Neural cell (in vitro differentiated cells): ENCODE data around the gene CYP3A5. TPM values are rescaled to one million over a fixed set of nuclear protein-coding genes. Genes with fewer than 3 reads are reported as not detected.

Source experiments
- H2AFZ ChIP-seq: fragments of 200-600, 300-800 bp; sonication (generic), shearing (Covaris generic); 2 replicates; pipeline ENCODE4 v1.6.0; 2014; ENCODE audit warnings: low read depth, mild to moderate bottlenecking, antibody characterized with exemption, low read length, moderate library complexity
- H3F3A ChIP-seq: fragments of 200-600 bp; shearing (Covaris generic); 2 replicates; pipeline ENCODE4 v1.6.1; 2016; ENCODE audit warnings: mild to moderate bottlenecking, moderate library complexity, mixed read lengths, antibody characterized with exemption, low read length; ENCODE audit not compliant: insufficient read depth, poor library complexity, severe bottlenecking
- H3K27ac ChIP-seq: fragments of 200-600, 300-800 bp; sonication (generic), shearing (Covaris generic); 2 replicates; pipeline ENCODE4 v1.5.1; 2014; ENCODE audit warnings: mild to moderate bottlenecking, low read length, moderate library complexity
- H3K27me3 ChIP-seq: fragments of 300-800, 200-600 bp; sonication (generic), shearing (Covaris generic); 2 replicates; pipeline ENCODE4 v1.6.0; 2014; ENCODE audit warnings: mild to moderate bottlenecking, low read depth, low read length, moderate library complexity; ENCODE audit not compliant: insufficient read depth
- H3K36me3 ChIP-seq: fragments of 300-800, 200-600 bp; sonication (generic), shearing (Covaris generic); 2 replicates; pipeline ENCODE4 v1.5.1; 2014; ENCODE audit warnings: mild to moderate bottlenecking, antibody characterized with exemption, low read length, moderate library complexity; ENCODE audit not compliant: insufficient read depth
- H3K4me2 ChIP-seq: fragments of 300-800, 200-600 bp; sonication (generic), shearing (Covaris generic); 2 replicates; pipeline ENCODE4 v1.6.0; 2014; ENCODE audit warnings: mild to moderate bottlenecking, low read length
- H3K4me3 ChIP-seq: fragments of 300-800, 200-600 bp; sonication (generic), shearing (Covaris generic); 2 replicates; pipeline ENCODE4 v1.5.1; 2014; ENCODE audit warnings: mild to moderate bottlenecking, low read length, moderate library complexity
- H3K79me2 ChIP-seq: fragments of 200-600 bp; shearing (Covaris generic); replicated peaks from 2 replicates; pipeline ENCODE4 v1.6.0; 2014; ENCODE audit warnings: mild to moderate bottlenecking, low read length, moderate library complexity; ENCODE audit not compliant: insufficient read depth
- H3K9ac ChIP-seq: fragments of 300-800, 200-600 bp; sonication (generic), shearing (Covaris generic); 2 replicates; pipeline ENCODE4 v1.6.1; 2016; ENCODE audit warnings: mild to moderate bottlenecking, low read length, mixed read lengths
- H3K9me2 ChIP-seq: fragments of 200-600 bp; shearing (Covaris generic); 2 replicates; pipeline ENCODE4 v1.6.1; 2016; ENCODE audit warnings: mild to moderate bottlenecking, low read length, mixed read lengths; ENCODE audit not compliant: insufficient read depth
- H3K9me3 ChIP-seq: fragments of 200-600, 300-800 bp; sonication (generic), shearing (Covaris generic); 2 replicates; pipeline ENCODE4 v1.6.1; 2016; ENCODE audit warnings: mild to moderate bottlenecking, mixed run types, low read length, moderate library complexity, mixed read lengths
- H4K20me1 ChIP-seq: fragments of 200-600 bp; shearing (Covaris generic); 2 replicates; pipeline ENCODE4 v1.6.1; 2016; ENCODE audit warnings: mild to moderate bottlenecking, mixed run types; ENCODE audit not compliant: insufficient read depth
- CTCF ChIP-seq: fragments of 450-650 bp; IDR thresholded peaks from 2 replicates; pipeline ENCODE4 v1.5.1; 2014; ENCODE audit warnings: antibody characterized with exemption, mild to moderate bottlenecking, moderate library complexity; ENCODE audit not compliant: poor library complexity, severe bottlenecking
- EP300 ChIP-seq: fragments of 450-650 bp; conservative IDR thresholded peaks from 2 replicates; pipeline ENCODE4 v1.6.1; 2014; ENCODE audit warnings: antibody characterized with exemption, mild to moderate bottlenecking, moderate library complexity; ENCODE audit not compliant: poor library complexity, severe bottlenecking
- EZH2 ChIP-seq: fragments of 200-600, 300-800 bp; shearing (Covaris generic), sonication (generic); IDR thresholded peaks from 2 replicates; pipeline ENCODE4 v1.6.1; 2014; ENCODE audit warnings: antibody characterized with exemption, low read length, borderline replicate concordance, mild to moderate bottlenecking; ENCODE audit not compliant: insufficient read depth, poor library complexity, severe bottlenecking
- MXI1 ChIP-seq: fragments of 450-650 bp; conservative IDR thresholded peaks from 2 replicates; pipeline ENCODE4 v1.6.1; 2014; ENCODE audit warnings: antibody characterized with exemption, mild to moderate bottlenecking; ENCODE audit not compliant: poor library complexity, severe bottlenecking
- POLR2AphosphoS5 ChIP-seq: IDR thresholded peaks from 2 replicates; pipeline ENCODE4 v1.6.1; 2012
- RAD21 ChIP-seq: fragments of 450-650 bp; conservative IDR thresholded peaks from 2 replicates; pipeline ENCODE4 v1.6.1; 2014; ENCODE audit warnings: antibody characterized with exemption, mild to moderate bottlenecking, moderate library complexity
- REST ChIP-seq: IDR thresholded peaks from 2 replicates; pipeline ENCODE4 v1.6.1; 2012; ENCODE audit warnings: borderline replicate concordance
- SMC3 ChIP-seq: fragments of 450-650 bp; conservative IDR thresholded peaks from 2 replicates; pipeline ENCODE4 v1.6.1; 2014; ENCODE audit warnings: antibody characterized with exemption, mild to moderate bottlenecking, moderate library complexity; ENCODE audit not compliant: poor library complexity
- TAF1 ChIP-seq: IDR thresholded peaks from 2 replicates; pipeline ENCODE4 v1.6.1; 2012; ENCODE audit warnings: low read depth
- polyA plus RNA-seq: library from polyadenylated mRNA; depleted of rRNA; stranded (reverse); fragments of >200 nt; gene quantifications from 2 replicates; pipeline ENCODE4 v1.2.3, GENCODE V29; 2014

Gene CYP3A5
- polyA plus RNA-seq, 1 donor from 2014 or later: not detected

DNA sequence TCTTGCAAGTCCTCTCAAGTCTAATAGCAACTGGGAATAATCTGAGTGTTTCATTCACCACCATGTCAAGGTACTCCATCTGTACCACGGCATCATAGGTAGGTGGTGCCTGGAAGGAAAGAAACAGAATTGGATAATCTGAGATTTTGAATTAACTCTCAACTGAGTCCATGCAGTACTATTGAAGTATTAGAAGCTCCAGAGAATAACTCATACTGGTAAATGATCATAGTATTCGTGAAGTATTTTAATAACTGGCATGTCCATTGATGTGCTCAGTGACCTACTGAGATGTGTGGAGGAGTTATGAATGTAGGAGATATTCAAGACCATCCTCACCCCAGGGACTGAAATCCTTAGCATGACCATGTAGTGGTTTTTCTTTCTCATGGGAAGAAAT lies 27.1 kb downstream of the CYP3A5 start:
- no peaks in the 10 kb centered on the region for H3K27me3 ChIP-seq
- no peaks in the 10 kb centered on the region for H4K20me1 ChIP-seq
- H3K36me3 ChIP-seq: no peaks in the 10 kb centered on the region
- H3K9ac ChIP-seq: no peak overlapping the region
- no peaks in the 10 kb centered on the region for H3K9me3 ChIP-seq
- no peaks in the 10 kb centered on the region for H3K9me2 ChIP-seq
- no peaks in the 10 kb centered on the region for H3F3A ChIP-seq
- no peaks in the 10 kb centered on the region for H3K79me2 ChIP-seq
- H3K4me2 ChIP-seq: no peak overlapping the region
- TF ChIP-seq EP300: no peak
- TF ChIP-seq TAF1: no peak
- TF ChIP-seq POLR2AphosphoS5: no peak
- no peak for TF ChIP-seq CTCF
- no peak for TF ChIP-seq REST
- TF ChIP-seq MXI1: no peak
- TF ChIP-seq RAD21: no peak
- no peak for TF ChIP-seq SMC3
- TF ChIP-seq EZH2: no peak
- H3K4me3 ChIP-seq: no peak overlapping the region
- H3K27ac ChIP-seq: no peak overlapping the region
- no peak overlapping the region for H2AFZ ChIP-seq

GRCh38 chr7:99651290-99651689 lies 28.5 kb downstream of the CYP3A5 start:
- Histone ChIP-seq H3F3A (no peaks in the 10 kb centered on the region), H3K9me2 (no peaks in the 10 kb centered on the region), H3K4me3 (no peak overlapping the region), H3K4me2 (no peak overlapping the region), H3K9me3 (no peaks in the 10 kb centered on the region), H4K20me1 (no peaks in the 10 kb centered on the region), H3K9ac (no peak overlapping the region), H3K79me2 (no peaks in the 10 kb centered on the region), H3K27me3 (no peaks in the 10 kb centered on the region), H3K36me3 (no peaks in the 10 kb centered on the region), H2AFZ (no peak overlapping the region), H3K27ac (no peak overlapping the region)
- TF ChIP-seq EP300 (no peak), TAF1 (no peak), SMC3 (no peak), MXI1 (no peak), REST (no peak), POLR2AphosphoS5 (no peak), RAD21 (no peak), CTCF (no peak), EZH2 (no peak)
